NT2/D1 (cell line): ENCODE measurements around the gene DRAM1.
"Not testable (repeated sequence)": the region's sequence is repeated elsewhere in the genome, so short reads cannot be mapped to it uniquely, and the experiment has no call there.

Experiments
- SUZ12 ChIP-seq: IDR thresholded peaks from 2 replicates; pipeline ENCODE4 v1.6.1; 2011; ENCODE audit not compliant: insufficient read length, insufficient read depth; ENCODE audit errors: extremely low read depth
- YY1 ChIP-seq: IDR thresholded peaks from 2 replicates; pipeline ENCODE4 v1.6.1; 2011; ENCODE audit not compliant: insufficient read length, insufficient read depth

GRCh38 chr12:101867619-101868018, 9.8 kb upstream of the DRAM1 start:
- TF ChIP-seq SUZ12, YY1: not testable (repeated sequence)
